ENCODE data around the gene KRT83.

Gene KRT83

DNA sequence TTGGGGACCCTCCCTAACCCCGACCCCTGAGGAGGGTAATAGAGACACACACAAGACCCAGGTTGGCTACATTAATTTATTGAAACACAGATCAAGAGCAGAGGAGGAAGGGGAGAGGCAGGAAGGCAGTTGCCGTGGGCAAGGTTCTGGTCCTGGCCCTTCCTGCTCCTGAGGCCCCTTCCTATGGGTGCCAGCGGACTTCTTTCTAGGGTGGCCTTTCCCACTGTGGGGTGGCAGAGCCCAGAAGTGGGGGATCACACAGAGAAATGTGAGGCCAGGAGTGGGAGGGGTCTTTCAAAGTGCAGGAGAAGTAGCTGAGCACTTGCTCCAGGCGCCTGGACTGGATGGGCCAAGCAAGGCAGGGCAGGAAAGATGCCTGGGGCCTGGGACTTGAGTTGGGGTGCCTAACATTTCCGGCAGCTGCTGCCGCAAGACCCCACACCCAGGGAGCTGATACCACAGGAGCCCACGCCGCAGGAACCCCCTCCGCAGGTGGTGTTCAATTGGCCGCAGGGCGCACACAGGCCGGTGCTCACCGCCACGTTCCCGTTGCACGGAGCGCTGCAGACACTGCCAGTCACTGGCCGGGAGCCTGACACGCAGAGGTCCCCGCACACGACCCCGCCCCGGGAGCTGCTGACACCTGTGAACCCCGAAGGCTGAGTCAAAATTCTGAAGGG, 35.2 kb downstream of the KRT83 start:
- TF ChIP-seq, protein P1, sequence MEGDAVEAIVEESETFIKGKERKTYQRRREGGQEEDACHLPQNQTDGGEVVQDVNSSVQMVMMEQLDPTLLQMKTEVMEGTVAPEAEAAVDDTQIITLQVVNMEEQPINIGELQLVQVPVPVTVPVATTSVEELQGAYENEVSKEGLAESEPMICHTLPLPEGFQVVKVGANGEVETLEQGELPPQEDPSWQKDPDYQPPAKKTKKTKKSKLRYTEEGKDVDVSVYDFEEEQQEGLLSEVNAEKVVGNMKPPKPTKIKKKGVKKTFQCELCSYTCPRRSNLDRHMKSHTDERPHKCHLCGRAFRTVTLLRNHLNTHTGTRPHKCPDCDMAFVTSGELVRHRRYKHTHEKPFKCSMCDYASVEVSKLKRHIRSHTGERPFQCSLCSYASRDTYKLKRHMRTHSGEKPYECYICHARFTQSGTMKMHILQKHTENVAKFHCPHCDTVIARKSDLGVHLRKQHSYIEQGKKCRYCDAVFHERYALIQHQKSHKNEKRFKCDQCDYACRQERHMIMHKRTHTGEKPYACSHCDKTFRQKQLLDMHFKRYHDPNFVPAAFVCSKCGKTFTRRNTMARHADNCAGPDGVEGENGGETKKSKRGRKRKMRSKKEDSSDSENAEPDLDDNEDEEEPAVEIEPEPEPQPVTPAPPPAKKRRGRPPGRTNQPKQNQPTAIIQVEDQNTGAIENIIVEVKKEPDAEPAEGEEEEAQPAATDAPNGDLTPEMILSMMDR (IDR thresholded peaks at IDR 0.05; ENCODE audit: low read depth, low read length, poor library complexity, severe bottlenecking), result no peak
- no peak for TF ChIP-seq EZH2phosphoT487 (IDR thresholded peaks at IDR 0.05; ENCODE audit: borderline replicate concordance, low read length)
- Histone ChIP-seq H3K36me3 (ENCODE audit: control insufficient read depth, low read length) (no peaks in the 10 kb centered on the region), H3K4me2 (ENCODE audit: low read length) (no peak overlapping the region), H3K4me3 (ENCODE audit: low read length) (no peak overlapping the region), H3K4me1 (ENCODE audit: control insufficient read depth, low read length) (0 out of 2 replicates have a peak, but pooled peaks cover 3% of the 10 kb centered on the region), H3K27ac (ENCODE audit: low read depth, low read length) (no peak overlapping the region), H3K9me3 (ENCODE audit: control insufficient read depth, insufficient read depth, low read length) (no peaks in the 10 kb centered on the region), H4K20me1 (ENCODE audit: control insufficient read depth, insufficient read depth, low read depth, low read length) (no peaks in the 10 kb centered on the region), H3F3A (ENCODE audit: control insufficient read depth, insufficient read depth) (no peaks in the 10 kb centered on the region), H3K9me2 (replicated peaks; ENCODE audit: control insufficient read depth, low read length) (no peaks in the 10 kb centered on the region), H3K27me3 (ENCODE audit: control insufficient read depth, low read length) (no peaks in the 10 kb centered on the region), H3K79me2 (ENCODE audit: control insufficient read depth, low read length) (no peaks in the 10 kb centered on the region)

DNA sequence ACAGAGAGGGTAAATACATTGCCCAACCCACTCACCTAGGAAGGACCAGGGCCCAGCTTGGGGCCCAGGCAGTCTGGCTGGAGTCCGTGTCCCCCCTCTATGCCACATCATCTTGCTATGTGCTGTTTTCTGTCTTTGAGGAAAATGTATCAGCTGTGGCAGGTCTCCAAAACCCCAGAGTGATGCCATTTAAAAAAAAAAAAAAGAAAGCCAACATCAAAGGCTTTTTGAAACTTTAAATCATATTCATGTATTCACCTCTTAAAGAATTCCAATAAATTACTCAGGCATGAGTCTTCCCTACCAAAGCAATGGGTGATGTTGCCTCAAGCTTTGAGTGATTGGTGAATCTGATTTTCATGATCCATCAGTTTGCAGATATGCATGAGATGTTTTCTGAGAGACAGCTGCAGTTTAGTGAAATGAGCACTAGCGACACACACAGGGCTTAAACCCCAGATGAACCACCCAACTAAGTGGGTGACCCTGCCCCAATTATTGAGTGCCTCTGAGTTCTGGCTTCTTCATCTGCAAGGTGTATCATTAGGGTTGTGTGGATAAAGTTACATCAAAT, 35.9 kb downstream of the KRT83 start:
- H3K4me2 ChIP-seq (ENCODE audit: low read length), result no peak overlapping the region
- H3K4me1 ChIP-seq (ENCODE audit: control insufficient read depth, low read length), result 0 out of 2 replicates have a peak, but pooled peaks cover 3% of the 10 kb centered on the region
- no peak overlapping the region for H3K4me3 ChIP-seq (ENCODE audit: low read length)

DNA sequence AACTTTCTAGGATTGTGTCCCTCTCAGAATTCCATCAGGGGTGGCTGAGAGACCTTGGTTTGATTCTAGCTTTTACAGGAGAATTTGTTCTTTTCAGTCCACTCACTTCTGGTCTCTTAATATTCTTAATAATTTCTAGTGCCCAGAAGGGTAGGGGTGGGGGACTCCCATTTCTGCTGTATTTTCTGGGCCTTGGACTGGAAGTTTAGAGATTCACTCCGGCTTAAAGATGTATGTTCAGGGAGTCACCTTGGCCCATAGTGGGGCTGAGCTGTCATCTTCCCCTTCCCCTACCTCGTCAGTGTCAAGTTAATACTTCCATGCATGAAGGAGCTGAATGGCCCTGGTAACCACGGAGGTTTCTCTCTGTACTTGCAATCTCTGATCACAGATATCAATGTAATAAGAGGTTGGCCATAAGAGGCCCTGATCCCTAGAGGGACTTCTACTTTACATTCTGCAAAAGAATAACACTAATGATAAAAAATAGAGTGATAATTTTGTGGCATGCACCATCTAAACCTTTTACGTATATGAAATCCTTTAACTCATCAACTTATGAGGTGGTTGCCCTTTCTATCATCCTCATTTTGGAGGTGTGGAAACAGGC, 36.5 kb downstream of the KRT83 start:
- no peaks in the 10 kb centered on the region for H3K79me2 ChIP-seq (ENCODE audit: control insufficient read depth, low read length)
- no peaks in the 10 kb centered on the region for H3K36me3 ChIP-seq (ENCODE audit: control insufficient read depth, low read length)
- H3K9me2 ChIP-seq (replicated peaks; ENCODE audit: control insufficient read depth, low read length), result no peaks in the 10 kb centered on the region
- no peaks in the 10 kb centered on the region for H3K9me3 ChIP-seq (ENCODE audit: control insufficient read depth, insufficient read depth, low read length)
- H3K4me3 ChIP-seq (ENCODE audit: low read length), result no peak overlapping the region
- H3F3A ChIP-seq (ENCODE audit: control insufficient read depth, insufficient read depth), result no peaks in the 10 kb centered on the region
- no peaks in the 10 kb centered on the region for H4K20me1 ChIP-seq (ENCODE audit: control insufficient read depth, insufficient read depth, low read depth, low read length)
- no peak overlapping the region for H3K27ac ChIP-seq (ENCODE audit: low read depth, low read length)
- H3K27me3 ChIP-seq (ENCODE audit: control insufficient read depth, low read length), result no peaks in the 10 kb centered on the region
- 0 out of 2 replicates have a peak, but pooled peaks cover 3% of the 10 kb centered on the region for H3K4me1 ChIP-seq (ENCODE audit: control insufficient read depth, low read length)
- H3K4me2 ChIP-seq (ENCODE audit: low read length), result no peak overlapping the region
- no peak for TF ChIP-seq EZH2phosphoT487 (IDR thresholded peaks at IDR 0.05; ENCODE audit: borderline replicate concordance, low read length)
- TF ChIP-seq, protein P1 (IDR thresholded peaks at IDR 0.05; ENCODE audit: low read depth, low read length, poor library complexity, severe bottlenecking), result no peak

More for the DNA sequence above, 35.9 kb downstream of the KRT83 start:
- H3F3A ChIP-seq (ENCODE audit: control insufficient read depth, insufficient read depth), result no peaks in the 10 kb centered on the region
- no peaks in the 10 kb centered on the region for H4K20me1 ChIP-seq (ENCODE audit: control insufficient read depth, insufficient read depth, low read depth, low read length)
- H3K27ac ChIP-seq (ENCODE audit: low read depth, low read length), result no peak overlapping the region
- TF ChIP-seq, protein P1 (IDR thresholded peaks at IDR 0.05; ENCODE audit: low read depth, low read length, poor library complexity, severe bottlenecking), result no peak
- H3K9me3 ChIP-seq (ENCODE audit: control insufficient read depth, insufficient read depth, low read length), result no peaks in the 10 kb centered on the region
- no peaks in the 10 kb centered on the region for H3K36me3 ChIP-seq (ENCODE audit: control insufficient read depth, low read length)
- no peaks in the 10 kb centered on the region for H3K79me2 ChIP-seq (ENCODE audit: control insufficient read depth, low read length)
- H3K27me3 ChIP-seq (ENCODE audit: control insufficient read depth, low read length), result no peaks in the 10 kb centered on the region
- H3K9me2 ChIP-seq (replicated peaks; ENCODE audit: control insufficient read depth, low read length), result no peaks in the 10 kb centered on the region

All from DOHH2 (cell line).